ENCODE data around the gene LNP1. TPM values are rescaled to one million over a fixed set of nuclear protein-coding genes. Genes with fewer than 3 reads are reported as not detected.
"Not testable (repeated sequence)": the region's sequence is repeated elsewhere in the genome, so short reads cannot be mapped to it uniquely, and the experiment has no call there.

LNP1 gene
- total RNA-seq, 1 donor from 2014 or later: 1.6 TPM

DNA sequence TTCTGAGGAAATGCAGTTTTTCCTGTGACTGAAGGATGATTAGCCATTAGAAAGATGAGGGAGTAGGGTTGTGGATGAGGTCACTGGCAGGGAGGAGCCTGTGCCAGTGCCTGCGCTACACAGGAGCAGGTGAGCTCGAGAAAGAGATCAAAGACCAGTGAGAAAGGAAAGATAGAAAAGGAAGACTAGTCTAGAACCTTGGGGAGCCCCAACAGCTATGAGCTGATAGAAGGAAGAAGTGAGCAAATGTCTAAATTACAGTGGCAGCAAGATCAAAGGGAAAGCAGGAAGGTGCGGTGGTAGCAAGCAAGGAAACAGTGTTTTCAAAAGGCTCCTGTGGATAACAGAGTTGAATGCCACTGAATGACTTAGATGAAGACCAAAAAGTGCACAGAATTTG is 39.6 kb downstream of the LNP1 start:
- TF ChIP-seq, protein P1, sequence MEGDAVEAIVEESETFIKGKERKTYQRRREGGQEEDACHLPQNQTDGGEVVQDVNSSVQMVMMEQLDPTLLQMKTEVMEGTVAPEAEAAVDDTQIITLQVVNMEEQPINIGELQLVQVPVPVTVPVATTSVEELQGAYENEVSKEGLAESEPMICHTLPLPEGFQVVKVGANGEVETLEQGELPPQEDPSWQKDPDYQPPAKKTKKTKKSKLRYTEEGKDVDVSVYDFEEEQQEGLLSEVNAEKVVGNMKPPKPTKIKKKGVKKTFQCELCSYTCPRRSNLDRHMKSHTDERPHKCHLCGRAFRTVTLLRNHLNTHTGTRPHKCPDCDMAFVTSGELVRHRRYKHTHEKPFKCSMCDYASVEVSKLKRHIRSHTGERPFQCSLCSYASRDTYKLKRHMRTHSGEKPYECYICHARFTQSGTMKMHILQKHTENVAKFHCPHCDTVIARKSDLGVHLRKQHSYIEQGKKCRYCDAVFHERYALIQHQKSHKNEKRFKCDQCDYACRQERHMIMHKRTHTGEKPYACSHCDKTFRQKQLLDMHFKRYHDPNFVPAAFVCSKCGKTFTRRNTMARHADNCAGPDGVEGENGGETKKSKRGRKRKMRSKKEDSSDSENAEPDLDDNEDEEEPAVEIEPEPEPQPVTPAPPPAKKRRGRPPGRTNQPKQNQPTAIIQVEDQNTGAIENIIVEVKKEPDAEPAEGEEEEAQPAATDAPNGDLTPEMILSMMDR (conservative IDR thresholded peaks at IDR 0.05; ENCODE audit: low read depth, low read length): no peak
- peak overlapping the region; percentile 13 for H3K4me3 ChIP-seq (ENCODE audit: low read depth, low read length)
- no peak for DNase-seq (ENCODE audit: low read depth)

DNA sequence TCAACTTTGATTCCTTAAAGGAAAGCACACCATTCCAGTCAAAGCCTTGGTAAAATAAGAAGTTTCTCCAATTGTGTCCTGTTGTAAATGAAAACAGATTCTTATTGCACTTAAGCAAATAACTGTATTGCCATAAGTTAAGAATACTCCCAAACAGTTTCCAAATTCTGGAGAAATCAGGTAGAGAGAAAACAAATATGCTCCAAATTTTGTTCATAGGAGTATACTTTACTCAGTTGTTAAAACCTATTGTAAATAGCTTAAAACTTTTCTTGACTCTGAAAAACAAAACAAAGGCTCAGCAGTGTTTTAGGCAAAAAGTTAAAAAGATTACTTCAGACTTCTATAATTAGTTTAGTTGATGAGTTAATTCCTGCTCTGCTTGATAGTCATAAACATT is 42.4 kb downstream of the LNP1 start:
- no peak for DNase-seq (ENCODE audit: low read depth)
- H3K4me3 ChIP-seq (ENCODE audit: low read depth, low read length): no peak overlapping the region
- TF ChIP-seq, protein P1 (conservative IDR thresholded peaks at IDR 0.05; ENCODE audit: low read depth, low read length): no peak

DNA sequence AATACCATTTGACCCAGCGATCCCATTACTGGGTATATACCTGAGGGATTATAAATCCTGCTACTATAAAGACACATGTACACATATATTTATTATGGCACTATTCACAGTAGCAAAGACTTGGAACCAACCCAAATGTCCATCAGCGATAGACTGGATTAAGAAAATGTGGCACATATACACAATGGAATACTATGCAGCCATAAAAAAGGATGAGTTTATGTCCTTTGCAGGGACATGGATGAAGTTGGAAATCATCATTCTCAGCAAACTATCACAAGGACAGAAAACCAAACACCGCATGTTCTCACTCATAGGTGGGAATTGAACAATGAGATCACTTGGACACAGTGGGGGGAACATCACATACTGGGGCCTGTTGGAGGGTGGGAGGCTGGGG is 45.7 kb downstream of the LNP1 start:
- DNase-seq (ENCODE audit: low read depth); H3K4me3 ChIP-seq (ENCODE audit: low read depth, low read length): not testable (repeated sequence)

DNA sequence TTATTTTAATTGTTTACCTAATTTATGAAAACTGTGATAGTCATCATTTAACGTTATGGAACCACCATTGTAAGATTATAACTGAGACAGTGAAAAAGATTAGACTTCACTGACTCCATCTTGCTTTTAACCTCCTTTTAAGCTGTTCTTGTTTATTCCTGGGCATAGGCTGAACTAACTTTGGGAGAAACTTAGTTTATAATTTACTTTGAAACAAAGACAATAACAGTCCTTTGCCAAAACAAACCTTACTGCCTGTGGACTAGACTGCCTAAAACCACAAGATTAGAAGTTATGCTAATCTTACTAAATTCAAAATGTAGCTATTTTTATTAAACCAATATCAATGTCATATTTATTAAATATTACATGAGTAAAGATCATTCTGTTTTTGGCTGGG is 46.7 kb downstream of the LNP1 start:
- DNase-seq (ENCODE audit: low read depth): no peak
- H3K4me3 ChIP-seq (ENCODE audit: low read depth, low read length): no peak overlapping the region
- TF ChIP-seq, protein P1 (conservative IDR thresholded peaks at IDR 0.05; ENCODE audit: low read depth, low read length): no peak

DNA sequence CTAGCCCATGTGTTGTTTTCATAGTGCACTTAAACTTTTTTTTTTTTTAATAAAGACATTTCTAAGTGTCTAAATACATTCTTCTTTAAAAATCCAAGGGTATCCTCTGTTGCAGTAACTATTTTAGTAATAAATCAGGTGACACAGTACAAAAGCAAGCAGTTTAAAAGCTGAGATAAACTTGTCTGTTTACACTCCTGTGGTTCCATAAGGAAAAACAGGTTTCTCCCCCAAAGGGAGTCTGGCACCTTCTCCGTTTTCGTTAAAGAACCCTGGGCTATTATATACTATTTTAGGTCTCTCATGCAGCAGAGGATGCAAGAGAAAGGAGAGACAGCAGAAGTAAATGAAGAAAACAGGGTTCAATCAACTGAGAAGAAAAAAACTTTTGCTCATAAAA is 47.9 kb downstream of the LNP1 start:
- TF ChIP-seq, protein P1 (conservative IDR thresholded peaks at IDR 0.05; ENCODE audit: low read depth, low read length): no peak
- no peak overlapping the region for H3K4me3 ChIP-seq (ENCODE audit: low read depth, low read length)
- DNase-seq (ENCODE audit: low read depth): no peak

DNA sequence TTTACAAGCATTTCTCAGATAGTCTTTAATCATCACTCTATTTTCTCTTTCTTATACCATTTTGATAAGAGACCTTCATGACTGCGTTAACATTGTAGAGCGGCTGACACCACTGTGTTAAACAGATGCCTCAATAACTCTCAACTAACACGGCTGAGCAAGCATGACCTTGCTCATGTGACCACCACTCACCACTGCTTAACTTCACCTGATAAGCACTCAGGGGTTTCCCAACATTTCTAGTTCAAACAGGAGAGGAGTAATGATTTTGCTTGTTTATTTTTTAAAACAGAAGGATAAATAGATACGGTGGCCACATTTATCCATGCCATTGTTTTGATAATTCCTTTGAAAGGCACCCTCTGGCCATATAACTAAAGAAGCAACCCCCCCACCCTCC is 53.3 kb downstream of the LNP1 start:
- H3K4me3 ChIP-seq (ENCODE audit: low read depth, low read length): no peak overlapping the region
- peak; percentile 70 for DNase-seq (ENCODE audit: low read depth)
- TF ChIP-seq, protein P1 (conservative IDR thresholded peaks at IDR 0.05; ENCODE audit: low read depth, low read length): no peak

DNA sequence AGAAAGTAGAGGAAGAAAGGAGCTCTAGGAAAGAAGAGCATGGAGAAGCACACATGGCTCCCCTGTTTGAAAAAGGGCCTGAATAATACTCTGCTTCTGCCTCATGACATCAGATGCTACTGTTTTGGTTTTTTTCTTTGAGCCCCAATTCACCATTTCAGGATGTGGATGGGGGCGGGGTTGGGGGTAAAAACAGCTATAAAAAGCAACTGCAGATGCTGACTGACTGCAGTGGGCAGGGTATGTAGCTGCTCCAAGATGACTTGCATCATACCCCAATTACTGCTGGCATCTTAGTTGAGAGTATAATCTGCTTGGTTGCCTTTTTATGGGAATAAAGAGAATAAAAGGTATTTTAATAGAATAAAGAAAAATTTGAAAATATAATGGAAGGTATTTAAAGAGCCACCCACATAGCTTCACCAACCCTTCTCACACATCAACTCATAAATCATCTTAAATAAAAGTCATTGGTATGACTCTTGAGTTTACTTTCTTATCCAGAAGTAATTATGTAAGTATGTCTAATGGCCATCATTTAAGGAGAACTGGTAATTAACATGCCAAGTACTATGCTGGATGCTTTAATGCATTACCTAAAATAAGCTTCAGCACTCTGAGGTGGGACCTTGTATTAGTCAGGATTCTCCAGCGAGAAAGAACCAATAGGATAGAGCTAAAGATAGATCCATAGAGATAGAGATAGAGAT is 54.7 kb downstream of the LNP1 start:
- TF ChIP-seq, protein P1 (conservative IDR thresholded peaks at IDR 0.05; ENCODE audit: low read depth, low read length): no peak
- DNase-seq (ENCODE audit: low read depth): no peak

More for the DNA sequence above, 54.7 kb downstream of the LNP1 start:
- H3K4me3 ChIP-seq (ENCODE audit: low read depth, low read length): no peak overlapping the region
